ENCODE data around the gene TSHZ3. TPM values are rescaled to one million over a fixed set of nuclear protein-coding genes. Genes with fewer than 3 reads are reported as not detected.

Gene TSHZ3
- polyA plus RNA-seq, 1 experiment, result 10.9 TPM

- H3K4me3 ChIP-seq (ENCODE audit: low read depth, low read length), result no peak overlapping the region
- no peak overlapping the region for H3K27ac ChIP-seq (ENCODE audit: low read depth, low read length)
- ChIA-PET CTCF (interaction anchor here (0.8 to 1.0 kb wide), 2 partner anchors 41 to 242 kb away, joined by 3 to 5 read pairs; no protein-coding TSS in a partner anchor), POLR2A (no interaction called here)
- no peak for TF ChIP-seq CTCF (IDR thresholded peaks at IDR 0.05; ENCODE audit: low read depth, low read length)
- DNase-seq (ENCODE audit: low read depth, low spot score), result no peak
- no peaks in the 10 kb centered on the region for H3K27me3 ChIP-seq (ENCODE audit: control insufficient read depth, insufficient read depth, low read length)
- no peaks in the 10 kb centered on the region for H3K9me3 ChIP-seq (ENCODE audit: control insufficient read depth, insufficient read depth, low read length)
Measured at GRCh38 chr19:31296741-31297390, 52.4 kb downstream of the TSHZ3 start.

- ChIA-PET POLR2A (no interaction called here), CTCF (no interaction called here)
- Histone ChIP-seq H3K9me3 (ENCODE audit: control insufficient read depth, insufficient read depth, low read length) (no peaks in the 10 kb centered on the region), H3K4me3 (ENCODE audit: low read depth, low read length) (no peak overlapping the region), H3K27me3 (ENCODE audit: control insufficient read depth, insufficient read depth, low read length) (no peaks in the 10 kb centered on the region), H3K27ac (ENCODE audit: low read depth, low read length) (no peak overlapping the region)
- no peak for TF ChIP-seq CTCF (IDR thresholded peaks at IDR 0.05; ENCODE audit: low read depth, low read length)
- no peak for DNase-seq (ENCODE audit: low read depth, low spot score)
Measured at GRCh38 chr19:31294189-31294588, 55.0 kb downstream of the TSHZ3 start.

- Histone ChIP-seq H3K27me3 (ENCODE audit: control insufficient read depth, insufficient read depth, low read length) (no peaks in the 10 kb centered on the region), H3K27ac (ENCODE audit: low read depth, low read length) (no peak overlapping the region), H3K4me3 (ENCODE audit: low read depth, low read length) (no peak overlapping the region), H3K9me3 (ENCODE audit: control insufficient read depth, insufficient read depth, low read length) (no peaks in the 10 kb centered on the region)
- CTCF ChIA-PET, result interaction anchor here (0.9 to 1.2 kb wide), 2 partner anchors 238 to 932 kb away, joined by 3 read pairs; no protein-coding TSS in a partner anchor
- POLR2A ChIA-PET, result no interaction called here
- no peak for TF ChIP-seq CTCF (IDR thresholded peaks at IDR 0.05; ENCODE audit: low read depth, low read length)
- no peak for DNase-seq (ENCODE audit: low read depth, low spot score)
Measured at GRCh38 chr19:31292639-31293185, 56.5 kb downstream of the TSHZ3 start.

- POLR2A ChIA-PET, result interaction anchor here (0.6 kb wide), 1 partner anchor 1327 kb away, joined by 6 read pairs; no protein-coding TSS in a partner anchor
- Histone ChIP-seq H3K27ac (ENCODE audit: low read depth, low read length) (no peak overlapping the region), H3K4me3 (ENCODE audit: low read depth, low read length) (no peak overlapping the region), H3K27me3 (ENCODE audit: control insufficient read depth, insufficient read depth, low read length) (no peaks in the 10 kb centered on the region), H3K9me3 (ENCODE audit: control insufficient read depth, insufficient read depth, low read length) (no peaks in the 10 kb centered on the region)
- no peak for TF ChIP-seq CTCF (IDR thresholded peaks at IDR 0.05; ENCODE audit: low read depth, low read length)
- no peak for DNase-seq (ENCODE audit: low read depth, low spot score)
- CTCF ChIA-PET, result interaction anchor here (1.8 kb wide), 1 partner anchor 237 kb away, joined by 10 read pairs; no protein-coding TSS in a partner anchor
Measured at GRCh38 chr19:31290931-31291590, 58.2 kb downstream of the TSHZ3 start.

- Histone ChIP-seq H3K9me3 (ENCODE audit: control insufficient read depth, insufficient read depth, low read length) (no peaks in the 10 kb centered on the region), H3K27ac (ENCODE audit: low read depth, low read length) (no peak overlapping the region), H3K4me3 (ENCODE audit: low read depth, low read length) (no peak overlapping the region), H3K27me3 (ENCODE audit: control insufficient read depth, insufficient read depth, low read length) (no peaks in the 10 kb centered on the region)
- TF ChIP-seq CTCF (IDR thresholded peaks at IDR 0.05; ENCODE audit: low read depth, low read length), result no peak
- ChIA-PET CTCF (interaction anchor here (1.8 kb wide), 1 partner anchor 236 kb away, joined by 10 read pairs; no protein-coding TSS in a partner anchor), POLR2A (no interaction called here)
- DNase-seq (ENCODE audit: low read depth, low spot score), result no peak
Measured at GRCh38 chr19:31289976-31290375, 59.3 kb downstream of the TSHZ3 start.

Measured in AG04450 (cell line).